Activated CD4-positive, alpha-beta T cell treated with anti-CD3 and anti-CD28 coated beads for 1 hour (primary cell): ENCODE results near the gene MFAP3.
A peak's percentile ranks its signal among the peaks of the same experiment; 100 is the strongest.
"Not testable (repeated sequence)": the region's sequence is repeated elsewhere in the genome, so short reads cannot be mapped to it uniquely, and the experiment has no call there.

Experiments
- DNase-seq: peaks from one replicate; pipeline ENCODE4 v3.0.0-alpha.2; 2020

MFAP3 gene

GRCh38 chr5:154038707-154039457, at the start of gene MFAP3, which contains the start of gene FAM114A2:
MFAP3 (plus strand) TSS chr5:154038967; CDS start chr5:154049723, 10,756 bp downstream.
FAM114A2 (minus strand) TSS chr5:154038910; CDS start chr5:154034953, 3,957 bp downstream.
- DNase-seq: peak; percentile 77

- DNase-seq: no peak
Observed at GRCh38 chr5:153991168-153991567, 47.6 kb upstream of the MFAP3 start.

- DNase-seq: no peak
Observed at GRCh38 chr5:153998010-153998409, 40.8 kb upstream of the MFAP3 start.

- no peak for DNase-seq
Observed at GRCh38 chr5:153998768-153999167, 40.0 kb upstream of the MFAP3 start.

- no peak for DNase-seq
Observed at GRCh38 chr5:153999995-154000394, 38.8 kb upstream of the MFAP3 start.

GRCh38 chr5:154000703-154001102, 38.1 kb upstream of the MFAP3 start:
- DNase-seq: no peak

GRCh38 chr5:154002093-154002492, 36.7 kb upstream of the MFAP3 start:
- no peak for DNase-seq

GRCh38 chr5:154002511-154003020, 36.2 kb upstream of the MFAP3 start:
- DNase-seq: no peak

GRCh38 chr5:154005648-154006047, 33.1 kb upstream of the MFAP3 start:
- no peak for DNase-seq

GRCh38 chr5:154010660-154011059, 28.1 kb upstream of the MFAP3 start:
- no peak for DNase-seq

GRCh38 chr5:154015071-154015693, 23.6 kb upstream of the MFAP3 start:
- no peak for DNase-seq

- DNase-seq: not testable (repeated sequence)
Observed at GRCh38 chr5:154018919-154019318, 19.8 kb upstream of the MFAP3 start.

GRCh38 chr5:154025951-154026350, 12.8 kb upstream of the MFAP3 start:
- no peak for DNase-seq

GRCh38 chr5:154031937-154032489, 6.8 kb upstream of the MFAP3 start:
- no peak for DNase-seq

- DNase-seq: no peak
Observed at GRCh38 chr5:154034944-154035343, 3.8 kb upstream of the MFAP3 start.

- peak; percentile 9 for DNase-seq
Observed at GRCh38 chr5:154038261-154038706, 483 bp upstream of the MFAP3 start.

GRCh38 chr5:154039458-154039829, 677 bp downstream of the MFAP3 start:
- no peak for DNase-seq

GRCh38 chr5:154042766-154043165, 4.0 kb downstream of the MFAP3 start:
- no peak for DNase-seq

- DNase-seq: no peak
Observed at GRCh38 chr5:154044099-154044498, 5.3 kb downstream of the MFAP3 start.

GRCh38 chr5:154044581-154044980, 5.8 kb downstream of the MFAP3 start:
- DNase-seq: no peak

GRCh38 chr5:154046486-154046885, 7.7 kb downstream of the MFAP3 start:
- DNase-seq: no peak

- no peak for DNase-seq
Observed at GRCh38 chr5:154047324-154047723, 8.6 kb downstream of the MFAP3 start.

GRCh38 chr5:154049636-154050035, 10.9 kb downstream of the MFAP3 start:
- no peak for DNase-seq

- DNase-seq: no peak
Observed at GRCh38 chr5:154053468-154053867, 14.7 kb downstream of the MFAP3 start.
